Measurements from ENCODE around the gene PERCC1. TPM values are rescaled to one million over a fixed set of nuclear protein-coding genes. Genes with fewer than 3 reads are reported as not detected.

Gene PERCC1
- not detected for polyA plus RNA-seq (2013, experiment 1 of 2)
- not detected for polyA plus RNA-seq (2013, experiment 2 of 2)

DNA sequence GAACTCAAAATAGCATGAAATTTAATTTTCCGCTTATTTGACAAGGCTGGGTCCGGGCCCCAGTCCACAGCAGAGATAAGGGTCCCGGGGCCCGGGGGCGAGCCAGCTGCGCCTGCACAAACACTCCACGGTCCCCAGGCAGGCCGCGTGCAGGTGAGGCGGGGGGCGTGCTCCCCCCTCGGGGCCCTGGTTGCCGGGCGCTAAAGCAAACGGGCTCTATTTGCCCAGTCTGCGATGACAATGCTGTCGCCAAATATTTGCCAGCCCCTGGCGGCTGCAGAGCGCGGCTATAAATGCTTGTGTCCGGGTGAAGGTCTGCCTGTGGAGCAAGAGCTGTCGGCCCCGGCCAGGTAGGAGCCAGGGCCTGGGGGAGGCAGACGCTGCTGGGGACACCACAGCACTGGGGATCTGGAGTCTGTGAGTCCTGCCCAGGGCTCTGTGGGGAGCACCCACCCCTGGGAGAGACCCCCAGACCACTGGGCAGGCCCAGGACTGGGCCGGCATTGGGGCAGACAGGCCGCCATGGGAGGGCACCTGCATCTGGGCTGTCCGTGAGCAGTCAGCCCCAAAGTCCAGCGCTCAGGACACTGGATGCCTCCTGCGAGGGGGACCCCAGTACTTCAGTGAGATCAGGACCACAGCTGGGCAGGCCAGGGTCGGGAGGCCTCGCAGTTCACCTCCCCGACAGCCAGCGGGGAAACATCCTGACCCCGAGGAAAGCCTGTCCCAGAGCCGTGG, at the start of gene PERCC1:
Gene PERCC1 (plus strand): TSS at position 320 of the 738 bp plus-strand sequence. CDS start 1,516 bp downstream, outside the sequence.
- Histone ChIP-seq H3K36me3 (ENCODE audit: insufficient read depth, low read length) (no peaks in the 10 kb centered on the region), H3K4me3 (ENCODE audit: low read length) (no peak within 1 kb of the TSS), H3K27me3 (ENCODE audit: insufficient read depth, low read length) (no peaks in the 10 kb centered on the region), H3K4me1 (ENCODE audit: insufficient read depth, low read length) (no peaks in the 10 kb centered on the region), H3K9ac (ENCODE audit: low read depth, low read length) (no peak within 1 kb of the TSS), H3K9me3 (ENCODE audit: insufficient read depth, low read depth, low read length) (no peaks in the 10 kb centered on the region), H3K27ac (ENCODE audit: low read depth, low read length) (no peak within 1 kb of the TSS)
- WGBS, result 90% methylated on average over 35 of the region's 35 CpGs

DNA sequence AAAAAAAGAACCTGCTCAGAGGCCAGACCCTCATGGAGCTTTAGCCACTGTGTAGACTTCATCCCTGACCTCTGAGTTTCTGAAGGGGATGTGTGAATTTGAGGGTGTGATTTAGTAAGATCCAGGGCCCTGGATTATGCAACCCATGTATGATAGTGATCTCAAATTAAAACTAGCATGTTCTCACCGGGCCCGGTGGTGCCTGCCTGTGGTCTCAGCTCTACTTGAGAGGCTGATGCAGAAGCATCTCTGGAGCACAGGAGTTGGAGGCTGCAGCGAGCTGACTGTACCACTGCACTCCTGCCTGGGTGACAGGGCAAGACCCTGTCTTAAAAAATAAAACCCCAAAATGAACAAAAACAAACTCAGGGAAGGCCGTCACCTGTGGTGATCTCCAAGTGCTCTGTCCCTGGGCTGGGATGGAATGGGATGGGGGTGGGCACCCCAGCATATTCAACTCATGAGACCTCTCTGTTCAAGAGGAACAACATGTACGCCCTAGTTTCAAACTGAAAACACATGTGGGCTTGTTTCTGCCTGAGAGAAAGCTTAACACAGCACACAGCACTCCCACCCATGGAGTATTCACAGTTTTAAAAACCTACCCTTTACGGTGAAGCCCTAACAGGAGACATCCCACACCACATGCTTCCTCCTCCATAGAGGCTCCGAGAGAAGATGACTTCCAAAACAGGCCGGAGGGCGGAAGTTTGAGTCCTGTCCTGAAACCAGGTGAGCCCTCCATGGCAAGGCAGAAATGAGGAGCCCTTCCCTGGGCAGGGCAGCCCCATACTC, 49.1 kb upstream of the PERCC1 start:
- 95% methylated on average over 9 of the region's 9 CpGs for WGBS
- H3K4me1 ChIP-seq (ENCODE audit: insufficient read depth, low read length), result 0 out of 2 replicates have a peak, but pooled peaks cover 4% of the 10 kb centered on the region
- no peak overlapping the region for H3K27ac ChIP-seq (ENCODE audit: low read depth, low read length)
- H3K9ac ChIP-seq (ENCODE audit: low read depth, low read length), result no peak overlapping the region
- 0 out of 2 replicates have a peak, but pooled peaks cover 6% of the 10 kb centered on the region for H3K36me3 ChIP-seq (ENCODE audit: insufficient read depth, low read length)
- no peak overlapping the region for H3K4me3 ChIP-seq (ENCODE audit: low read length)
- H3K9me3 ChIP-seq (ENCODE audit: insufficient read depth, low read depth, low read length), result no peaks in the 10 kb centered on the region
- H3K27me3 ChIP-seq (ENCODE audit: insufficient read depth, low read length), result no peaks in the 10 kb centered on the region

DNA sequence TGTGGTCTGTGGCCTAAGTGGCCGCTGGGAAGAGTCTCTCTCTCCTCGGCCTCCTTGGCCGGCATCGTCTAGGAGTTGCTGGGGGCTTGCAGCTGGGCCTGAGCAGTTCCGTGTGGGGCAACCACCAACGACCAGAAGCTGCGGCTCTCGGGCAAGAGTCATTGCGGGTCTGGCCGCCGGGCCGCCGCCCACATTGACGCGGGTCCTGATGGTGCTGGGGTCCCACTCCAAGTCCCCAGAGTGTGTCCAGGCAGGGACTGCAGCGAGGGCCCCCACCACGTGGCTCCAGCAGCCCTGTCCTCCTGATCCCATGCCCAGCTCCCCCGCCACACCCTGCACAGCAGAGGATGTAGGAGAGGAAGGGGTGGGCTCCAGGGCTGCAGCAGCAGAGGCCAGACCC, 47.3 kb upstream of the PERCC1 start:
- no peak overlapping the region for H3K4me3 ChIP-seq (ENCODE audit: low read length)
- H3K27ac ChIP-seq (ENCODE audit: low read depth, low read length), result no peak overlapping the region
- no peaks in the 10 kb centered on the region for H3K27me3 ChIP-seq (ENCODE audit: insufficient read depth, low read length)
- no peaks in the 10 kb centered on the region for H3K9me3 ChIP-seq (ENCODE audit: insufficient read depth, low read depth, low read length)
- 95% methylated on average over 17 of the region's 18 CpGs for whole genome bisulfite sequencing
- H3K4me1 ChIP-seq (ENCODE audit: insufficient read depth, low read length), result 0 out of 2 replicates have a peak, but pooled peaks cover 4% of the 10 kb centered on the region
- 0 out of 2 replicates have a peak, but pooled peaks cover 6% of the 10 kb centered on the region for H3K36me3 ChIP-seq (ENCODE audit: insufficient read depth, low read length)
- no peak overlapping the region for H3K9ac ChIP-seq (ENCODE audit: low read depth, low read length)

DNA sequence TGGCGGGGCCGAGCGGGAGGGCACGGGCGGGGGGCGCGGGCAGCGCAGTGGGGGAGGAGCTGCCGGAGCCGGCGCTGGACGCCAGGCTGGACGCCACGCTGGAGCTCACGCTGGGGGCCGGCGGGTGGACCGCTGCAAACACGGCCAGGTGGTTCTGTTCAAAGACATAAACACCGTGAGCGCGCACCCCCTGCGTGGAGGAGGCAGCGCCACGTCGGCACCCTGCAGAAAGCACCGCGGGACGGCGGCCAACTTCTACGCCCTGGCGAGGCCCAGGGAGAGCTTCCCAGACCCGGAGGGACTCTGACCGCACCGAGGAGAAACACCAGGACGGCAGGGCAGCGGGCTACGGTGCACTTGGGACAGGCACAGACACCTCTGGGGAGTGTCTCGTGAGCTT, 45.6 kb upstream of the PERCC1 start:
- no peak overlapping the region for H3K4me3 ChIP-seq (ENCODE audit: low read length)
- peaks cover 12% of the 10 kb centered on the region; the same call in 1 of the 2 replicates for H3K36me3 ChIP-seq (ENCODE audit: insufficient read depth, low read length)
- H3K9ac ChIP-seq (ENCODE audit: low read depth, low read length), result no peak overlapping the region
- H3K4me1 ChIP-seq (ENCODE audit: insufficient read depth, low read length), result 0 out of 2 replicates have a peak, but pooled peaks cover under 1% of the 10 kb centered on the region
- WGBS, result 95% methylated on average over 39 of the region's 39 CpGs
- H3K9me3 ChIP-seq (ENCODE audit: insufficient read depth, low read depth, low read length), result no peaks in the 10 kb centered on the region
- no peak overlapping the region for H3K27ac ChIP-seq (ENCODE audit: low read depth, low read length)
- H3K27me3 ChIP-seq (ENCODE audit: insufficient read depth, low read length), result no peaks in the 10 kb centered on the region

DNA sequence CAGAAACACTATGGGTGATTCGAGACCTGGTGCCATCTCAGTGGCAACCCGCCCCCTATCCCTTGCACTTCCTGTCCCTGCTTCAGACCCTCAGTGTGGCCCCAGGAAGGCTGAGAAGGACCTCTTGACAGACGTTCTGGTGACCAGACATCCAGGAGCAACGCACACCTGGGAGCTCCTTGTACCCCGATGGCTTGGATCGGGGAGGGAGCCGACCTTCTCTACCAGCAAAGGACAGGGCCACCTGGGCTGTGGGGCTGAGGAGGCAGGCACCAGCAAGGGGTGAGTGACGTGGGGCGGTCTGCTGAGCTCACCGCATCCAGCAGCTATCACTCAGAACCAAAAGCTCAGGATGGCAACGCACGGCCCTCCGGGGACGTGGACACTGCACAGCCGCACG, 43.5 kb upstream of the PERCC1 start:
- Histone ChIP-seq H3K36me3 (ENCODE audit: insufficient read depth, low read length) (peaks cover 9% of the 10 kb centered on the region; the same call in 1 of the 2 replicates), H3K27ac (ENCODE audit: low read depth, low read length) (no peak overlapping the region), H3K4me1 (ENCODE audit: insufficient read depth, low read length) (no peaks in the 10 kb centered on the region), H3K27me3 (ENCODE audit: insufficient read depth, low read length) (no peaks in the 10 kb centered on the region), H3K4me3 (ENCODE audit: low read length) (no peak overlapping the region), H3K9ac (ENCODE audit: low read depth, low read length) (no peak overlapping the region), H3K9me3 (ENCODE audit: insufficient read depth, low read depth, low read length) (no peaks in the 10 kb centered on the region)
- 93% methylated on average over 16 of the region's 16 CpGs for WGBS

DNA sequence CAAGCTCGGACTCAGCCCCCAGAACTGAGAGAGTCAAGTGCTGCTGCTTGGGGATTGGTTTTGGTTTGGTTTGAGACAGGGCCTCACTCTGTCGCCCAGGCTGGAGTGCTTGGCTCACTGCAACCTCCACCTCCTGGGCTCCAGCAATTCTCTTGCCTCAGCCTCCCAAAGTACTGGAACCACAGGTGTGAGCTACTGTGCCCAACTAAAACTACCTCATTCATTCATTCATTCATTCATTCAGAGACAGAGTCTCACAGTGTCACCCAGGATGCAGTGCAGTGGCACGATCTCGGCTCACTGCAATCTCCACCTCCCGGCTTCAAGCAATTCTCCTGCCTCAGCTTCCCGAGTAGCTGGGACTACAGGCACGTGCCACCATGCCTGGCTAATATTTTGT, 41.1 kb upstream of the PERCC1 start:
- H3K27ac ChIP-seq (ENCODE audit: low read depth, low read length), result no peak overlapping the region
- no peak overlapping the region for H3K4me3 ChIP-seq (ENCODE audit: low read length)
- 91% methylated on average over 7 of the region's 7 CpGs for WGBS
- peaks cover 11% of the 10 kb centered on the region; the same call in 1 of the 2 replicates for H3K36me3 ChIP-seq (ENCODE audit: insufficient read depth, low read length)
- H3K27me3 ChIP-seq (ENCODE audit: insufficient read depth, low read length), result no peaks in the 10 kb centered on the region
- H3K9me3 ChIP-seq (ENCODE audit: insufficient read depth, low read depth, low read length), result no peaks in the 10 kb centered on the region
- H3K4me1 ChIP-seq (ENCODE audit: insufficient read depth, low read length), result no peaks in the 10 kb centered on the region
- no peak overlapping the region for H3K9ac ChIP-seq (ENCODE audit: low read depth, low read length)

DNA sequence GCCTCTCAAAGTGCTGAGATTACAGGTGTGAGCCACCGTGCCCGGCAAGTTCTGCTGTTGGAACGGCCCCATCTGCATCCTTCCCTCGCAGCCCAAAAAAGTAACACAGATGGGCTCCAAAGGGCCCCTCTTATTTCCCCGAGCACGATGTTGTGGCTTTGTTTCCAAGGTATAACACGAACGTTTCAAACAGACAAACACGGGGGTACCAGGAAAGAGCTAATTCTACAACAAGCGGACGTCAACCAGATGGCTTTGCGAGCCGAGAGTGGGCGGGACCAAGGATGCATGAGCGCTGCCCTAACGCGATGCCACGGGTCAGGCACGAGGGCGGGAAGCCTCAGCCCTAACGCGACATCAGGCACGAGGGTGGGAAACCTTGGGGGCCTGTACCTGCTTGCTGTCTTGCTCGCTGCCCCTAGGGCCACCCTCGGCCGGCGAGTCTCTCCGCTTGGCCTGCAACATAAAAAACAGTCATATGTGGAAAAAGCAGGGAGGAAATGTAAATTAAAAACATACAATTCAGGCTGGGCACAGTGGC, 40.6 kb upstream of the PERCC1 start:
- Histone ChIP-seq H3K4me3 (ENCODE audit: low read length) (no peak overlapping the region), H3K9me3 (ENCODE audit: insufficient read depth, low read depth, low read length) (no peaks in the 10 kb centered on the region), H3K36me3 (ENCODE audit: insufficient read depth, low read length) (peaks cover 11% of the 10 kb centered on the region; the same call in 1 of the 2 replicates), H3K27ac (ENCODE audit: low read depth, low read length) (no peak overlapping the region), H3K4me1 (ENCODE audit: insufficient read depth, low read length) (no peaks in the 10 kb centered on the region), H3K9ac (ENCODE audit: low read depth, low read length) (no peak overlapping the region), H3K27me3 (ENCODE audit: insufficient read depth, low read length) (no peaks in the 10 kb centered on the region)
- 92% methylated on average over 28 of the region's 28 CpGs for WGBS

DNA sequence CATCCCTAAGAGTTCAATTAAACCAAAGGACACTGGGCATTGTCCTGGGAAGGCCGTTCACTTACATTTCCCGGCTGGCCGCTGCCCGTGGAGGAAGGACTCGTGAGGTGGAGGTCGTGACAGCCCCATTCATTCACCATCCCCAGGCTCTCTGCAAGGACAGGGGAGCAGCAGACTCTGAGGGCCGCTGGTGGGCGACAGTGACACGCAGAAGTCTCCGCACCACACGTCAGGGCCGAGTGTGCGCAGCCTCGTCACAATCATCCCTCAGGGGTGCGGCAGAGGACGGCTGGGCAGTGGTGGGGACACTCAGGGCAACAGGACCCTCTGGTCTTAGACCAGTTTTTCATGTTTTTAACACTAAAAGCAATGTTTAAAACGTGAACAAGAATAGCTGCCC, 38.1 kb upstream of the PERCC1 start:
- 95% methylated on average over 17 of the region's 17 CpGs for WGBS
- Histone ChIP-seq H3K27me3 (ENCODE audit: insufficient read depth, low read length) (no peaks in the 10 kb centered on the region), H3K36me3 (ENCODE audit: insufficient read depth, low read length) (peaks cover 11% of the 10 kb centered on the region; the same call in 1 of the 2 replicates), H3K4me1 (ENCODE audit: insufficient read depth, low read length) (no peaks in the 10 kb centered on the region), H3K27ac (ENCODE audit: low read depth, low read length) (no peak overlapping the region), H3K9me3 (ENCODE audit: insufficient read depth, low read depth, low read length) (no peaks in the 10 kb centered on the region), H3K9ac (ENCODE audit: low read depth, low read length) (no peak overlapping the region), H3K4me3 (ENCODE audit: low read length) (no peak overlapping the region)

DNA sequence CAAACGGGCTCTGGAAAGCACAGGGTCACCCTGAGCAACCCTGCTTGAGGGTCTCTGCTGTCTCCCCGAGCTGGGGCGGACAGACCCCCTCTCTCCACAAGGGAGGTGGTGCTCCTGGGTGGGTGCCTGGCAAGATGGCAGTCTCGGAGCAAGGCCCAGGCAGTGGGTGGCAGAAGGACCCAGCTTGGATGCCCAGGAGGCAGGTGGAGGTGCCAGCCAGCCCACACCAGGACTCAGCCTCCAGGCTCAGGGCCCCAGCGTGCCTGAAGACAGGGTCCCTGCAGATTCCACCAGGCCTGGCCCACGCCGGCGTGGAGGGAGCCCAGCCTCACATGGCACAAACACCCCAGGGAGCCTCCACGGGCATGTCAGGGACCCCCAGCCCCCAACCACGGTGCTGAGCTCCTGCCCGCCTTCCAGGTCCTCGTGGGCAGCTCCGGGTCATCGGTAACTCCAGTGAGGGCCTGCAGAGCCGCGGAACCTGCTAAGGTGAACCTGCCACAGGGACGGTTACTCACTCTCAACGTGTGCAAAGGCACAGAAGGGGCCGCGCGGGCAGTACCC, 37.2 kb upstream of the PERCC1 start:
- no peak overlapping the region for H3K27ac ChIP-seq (ENCODE audit: low read depth, low read length)
- WGBS, result 92% methylated on average over 21 of the region's 21 CpGs
- H3K36me3 ChIP-seq (ENCODE audit: insufficient read depth, low read length), result peaks cover 11% of the 10 kb centered on the region; the same call in 1 of the 2 replicates
- H3K27me3 ChIP-seq (ENCODE audit: insufficient read depth, low read length), result no peaks in the 10 kb centered on the region
- no peaks in the 10 kb centered on the region for H3K9me3 ChIP-seq (ENCODE audit: insufficient read depth, low read depth, low read length)
- no peak overlapping the region for H3K4me3 ChIP-seq (ENCODE audit: low read length)
- no peak overlapping the region for H3K9ac ChIP-seq (ENCODE audit: low read depth, low read length)
- H3K4me1 ChIP-seq (ENCODE audit: insufficient read depth, low read length), result no peaks in the 10 kb centered on the region

DNA sequence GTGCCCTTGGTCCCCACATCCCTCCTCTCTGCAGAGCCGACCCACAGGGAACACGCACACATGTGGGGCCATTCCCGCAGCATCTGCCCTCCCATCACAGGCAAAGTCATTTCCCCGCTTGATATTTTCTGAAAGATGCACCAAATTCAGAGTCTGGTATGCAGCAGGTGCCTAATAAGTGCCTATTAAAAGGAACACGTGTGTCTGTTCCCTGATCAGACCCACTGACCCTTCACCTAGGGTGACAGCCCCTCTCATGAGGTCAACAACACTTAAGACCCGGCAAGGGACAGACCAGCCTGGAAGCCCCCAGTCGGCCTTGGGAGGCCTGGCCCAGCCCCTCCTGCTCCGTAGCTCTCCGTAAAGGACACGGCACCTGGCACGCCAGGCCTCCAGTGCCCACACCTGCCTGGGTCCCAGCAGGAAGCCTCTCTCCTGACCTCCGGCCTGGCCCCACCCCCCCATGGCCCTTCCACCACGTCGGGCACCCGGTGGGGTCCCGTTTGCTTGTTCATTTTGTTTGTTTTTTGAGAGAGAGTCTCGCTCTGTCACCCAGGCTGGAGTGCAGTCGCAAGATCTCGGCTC, 36.4 kb upstream of the PERCC1 start:
- no peak overlapping the region for H3K27ac ChIP-seq (ENCODE audit: low read depth, low read length)
- peaks cover 12% of the 10 kb centered on the region; the same call in 1 of the 2 replicates for H3K36me3 ChIP-seq (ENCODE audit: insufficient read depth, low read length)
- no peaks in the 10 kb centered on the region for H3K27me3 ChIP-seq (ENCODE audit: insufficient read depth, low read length)
- no peaks in the 10 kb centered on the region for H3K4me1 ChIP-seq (ENCODE audit: insufficient read depth, low read length)
- no peak overlapping the region for H3K4me3 ChIP-seq (ENCODE audit: low read length)
- 92% methylated on average over 19 of the region's 19 CpGs for WGBS
- H3K9me3 ChIP-seq (ENCODE audit: insufficient read depth, low read depth, low read length), result no peaks in the 10 kb centered on the region
- H3K9ac ChIP-seq (ENCODE audit: low read depth, low read length), result no peak overlapping the region
